ENCODE measurements around the gene EPHB1.
"Not testable (repeated sequence)": the region's sequence is repeated elsewhere in the genome, so short reads cannot be mapped to it uniquely, and the experiment has no call there.

DNA sequence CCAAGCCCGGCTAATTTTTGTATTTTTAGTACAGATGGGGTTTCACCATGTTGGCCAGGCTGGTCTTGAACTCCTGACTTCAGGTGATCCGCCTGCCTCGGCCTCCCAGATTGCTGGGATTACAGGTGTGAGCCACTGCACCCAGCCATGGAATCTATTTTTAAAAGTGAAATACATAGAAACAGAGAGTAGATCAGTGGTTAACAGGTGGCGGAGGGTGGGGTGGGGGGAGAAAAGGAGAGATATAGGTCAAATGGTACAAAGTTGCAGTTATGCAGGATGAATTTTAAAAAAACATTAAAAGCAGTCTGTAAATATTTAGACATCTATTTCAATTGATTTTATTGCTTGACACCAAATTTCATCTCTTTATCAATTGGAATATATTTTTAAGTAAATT, 6.8 kb upstream of the EPHB1 start:
- TF ChIP-seq, protein P1, sequence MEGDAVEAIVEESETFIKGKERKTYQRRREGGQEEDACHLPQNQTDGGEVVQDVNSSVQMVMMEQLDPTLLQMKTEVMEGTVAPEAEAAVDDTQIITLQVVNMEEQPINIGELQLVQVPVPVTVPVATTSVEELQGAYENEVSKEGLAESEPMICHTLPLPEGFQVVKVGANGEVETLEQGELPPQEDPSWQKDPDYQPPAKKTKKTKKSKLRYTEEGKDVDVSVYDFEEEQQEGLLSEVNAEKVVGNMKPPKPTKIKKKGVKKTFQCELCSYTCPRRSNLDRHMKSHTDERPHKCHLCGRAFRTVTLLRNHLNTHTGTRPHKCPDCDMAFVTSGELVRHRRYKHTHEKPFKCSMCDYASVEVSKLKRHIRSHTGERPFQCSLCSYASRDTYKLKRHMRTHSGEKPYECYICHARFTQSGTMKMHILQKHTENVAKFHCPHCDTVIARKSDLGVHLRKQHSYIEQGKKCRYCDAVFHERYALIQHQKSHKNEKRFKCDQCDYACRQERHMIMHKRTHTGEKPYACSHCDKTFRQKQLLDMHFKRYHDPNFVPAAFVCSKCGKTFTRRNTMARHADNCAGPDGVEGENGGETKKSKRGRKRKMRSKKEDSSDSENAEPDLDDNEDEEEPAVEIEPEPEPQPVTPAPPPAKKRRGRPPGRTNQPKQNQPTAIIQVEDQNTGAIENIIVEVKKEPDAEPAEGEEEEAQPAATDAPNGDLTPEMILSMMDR (conservative IDR thresholded peaks at IDR 0.05), result not testable (repeated sequence)
- TF ChIP-seq ZFX (IDR thresholded peaks at IDR 0.05), result not testable (repeated sequence)

Data from C4-2B (cell line).